WI38 (cell line): ENCODE results near the gene DNAH11.

Source experiments
- H3K4me3 ChIP-seq: 2 replicates; pipeline ENCODE4 v1.5.1; 2011; ENCODE audit warnings: low read depth, mild to moderate bottlenecking, control low read depth, low read length
- TF ChIP-seq, protein P1 (sequence below): IDR thresholded peaks from 2 replicates; pipeline ENCODE4 v1.5.1; 2012; ENCODE audit warnings: low read depth, mild to moderate bottlenecking, control low read depth, low read length

The DNAH11 gene

GRCh38 chr7:21617916-21618390 is 75.1 kb downstream of the DNAH11 start:
- TF ChIP-seq, protein P1, sequence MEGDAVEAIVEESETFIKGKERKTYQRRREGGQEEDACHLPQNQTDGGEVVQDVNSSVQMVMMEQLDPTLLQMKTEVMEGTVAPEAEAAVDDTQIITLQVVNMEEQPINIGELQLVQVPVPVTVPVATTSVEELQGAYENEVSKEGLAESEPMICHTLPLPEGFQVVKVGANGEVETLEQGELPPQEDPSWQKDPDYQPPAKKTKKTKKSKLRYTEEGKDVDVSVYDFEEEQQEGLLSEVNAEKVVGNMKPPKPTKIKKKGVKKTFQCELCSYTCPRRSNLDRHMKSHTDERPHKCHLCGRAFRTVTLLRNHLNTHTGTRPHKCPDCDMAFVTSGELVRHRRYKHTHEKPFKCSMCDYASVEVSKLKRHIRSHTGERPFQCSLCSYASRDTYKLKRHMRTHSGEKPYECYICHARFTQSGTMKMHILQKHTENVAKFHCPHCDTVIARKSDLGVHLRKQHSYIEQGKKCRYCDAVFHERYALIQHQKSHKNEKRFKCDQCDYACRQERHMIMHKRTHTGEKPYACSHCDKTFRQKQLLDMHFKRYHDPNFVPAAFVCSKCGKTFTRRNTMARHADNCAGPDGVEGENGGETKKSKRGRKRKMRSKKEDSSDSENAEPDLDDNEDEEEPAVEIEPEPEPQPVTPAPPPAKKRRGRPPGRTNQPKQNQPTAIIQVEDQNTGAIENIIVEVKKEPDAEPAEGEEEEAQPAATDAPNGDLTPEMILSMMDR, result no peak

GRCh38 chr7:21618706-21619105 is 75.9 kb downstream of the DNAH11 start:
- no peak overlapping the region for H3K4me3 ChIP-seq
- TF ChIP-seq, protein P1, result no peak

More at GRCh38 chr7:21617916-21618390, 75.1 kb downstream of the DNAH11 start:
- no peak overlapping the region for H3K4me3 ChIP-seq

- TF ChIP-seq, protein P1, result no peak
These were observed 77.2 kb downstream of the DNAH11 start for GRCh38 chr7:21620054-21620453.

GRCh38 chr7:21624320-21624719 is 81.5 kb downstream of the DNAH11 start:
- no peak overlapping the region for H3K4me3 ChIP-seq
- TF ChIP-seq, protein P1, result no peak

More at GRCh38 chr7:21620054-21620453, 77.2 kb downstream of the DNAH11 start:
- no peak overlapping the region for H3K4me3 ChIP-seq

GRCh38 chr7:21636694-21637093 is 93.9 kb downstream of the DNAH11 start:
- TF ChIP-seq, protein P1, result no peak
- H3K4me3 ChIP-seq, result no peak overlapping the region

DNA sequence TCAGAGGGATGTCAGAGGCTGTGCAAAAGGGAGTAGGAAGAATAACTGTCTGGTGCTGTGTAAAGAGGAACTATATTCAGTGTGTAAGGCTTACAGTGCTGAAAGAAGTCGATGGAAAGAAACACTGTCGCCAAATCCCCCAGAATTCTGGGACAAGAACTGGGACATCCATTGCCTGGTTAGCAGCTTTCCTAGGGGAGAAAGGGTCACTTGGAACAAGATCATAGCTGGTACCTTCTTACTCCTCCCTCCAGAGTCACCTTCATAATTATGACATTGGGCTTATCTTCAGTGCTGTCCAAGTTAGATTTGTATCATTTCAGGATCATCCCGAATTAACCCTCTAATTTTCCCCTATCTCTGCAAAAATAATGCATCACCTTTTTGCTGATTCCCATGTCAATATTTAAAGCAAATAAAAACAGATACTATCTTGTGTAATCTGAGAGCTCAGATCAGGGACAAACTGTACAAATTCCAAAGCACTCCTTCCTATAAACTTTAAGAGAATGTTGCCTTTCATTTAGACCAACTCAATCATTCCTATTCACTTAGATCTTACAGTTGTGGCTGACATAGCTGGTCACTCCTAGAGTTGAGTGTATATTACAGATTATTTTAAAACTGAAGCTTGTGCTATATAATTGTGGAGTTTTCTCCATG is 96.5 kb downstream of the DNAH11 start:
- TF ChIP-seq, protein P1, result no peak
- H3K4me3 ChIP-seq, result no peak overlapping the region

- TF ChIP-seq, protein P1, result no peak
- no peak overlapping the region for H3K4me3 ChIP-seq
These were observed 97.3 kb downstream of the DNAH11 start for GRCh38 chr7:21640105-21640504.
